Lower leg skin (tissue), 4 donors: ENCODE measurements around the gene CXCL12. TPM values are rescaled to one million over a fixed set of nuclear protein-coding genes. Genes with fewer than 3 reads are reported as not detected.

Source experiments
- DNase-seq, 2 donors: peaks; one replicate each; pipeline ENCODE4 v3.0.0-alpha.2; 2019; ENCODE audit warnings: low spot score in 2 of 2
- H3K4me3 ChIP-seq: fragments of 200-600 bp; sonication (generic); 2 replicates; pipeline ENCODE4 v1.5.1; 2017; ENCODE audit warnings: mild to moderate bottlenecking, low read depth; ENCODE audit not compliant: poor library complexity, severe bottlenecking
- POLR2A ChIP-seq, 2 donors: fragments of 450-650 bp; IDR thresholded peaks; one replicate each; pipeline ENCODE4 v1.6.1; 2016 to 2017; ENCODE audit warnings: antibody characterized with exemption in 2 of 2, mild to moderate bottlenecking in 1 of 2, moderate library complexity in 1 of 2
- WGBS, 2 donors: methylation state at CpG; one replicate each; pipeline ENCODE4 v1.1.5; 2018; 5-methylcytosine and 5-hydroxymethylcytosine counted together
- intact Hi-C: fragments of 100-400 bp; cut with DNase I; formaldehyde crosslinking; loops from one replicate; pipeline ENCODE4 v1.15.0; 2023; ENCODE audit warnings: low total_unique reads
- total RNA-seq, 4 donors: library from RNA; depleted of rRNA; stranded (reverse); fragments of >200 nt; gene quantifications; one replicate each; pipeline ENCODE4 v1.1.0, GENCODE V29; 2016
- TF ChIP-seq, protein P1 (sequence below), 3 donors: fragments of 450-650 bp; IDR thresholded peaks; one replicate each; pipeline ENCODE4 v1.5.1; 2016; ENCODE audit warnings: antibody characterized with exemption in 3 of 3, mild to moderate bottlenecking in 3 of 3, moderate library complexity in 2 of 3

CXCL12 gene
- total RNA-seq, 4 donors from 2014 or later, result 4.9 to 36.2 (median 21.1) TPM

GRCh38 chr10:44332465-44332864 lies 52.4 kb downstream of the CXCL12 start:
- intact Hi-C loops, result no loop called here
- DNase-seq, result peak in 1 of 2 donors; percentile 67
- WGBS, 2 donors, result 63 to 70% methylated on average over 7 of the region's 7 CpGs
- H3K4me3 ChIP-seq, result no peak overlapping the region
- TF ChIP-seq POLR2A (IDR thresholded peaks at IDR 0.05), result no peak
- TF ChIP-seq, protein P1, sequence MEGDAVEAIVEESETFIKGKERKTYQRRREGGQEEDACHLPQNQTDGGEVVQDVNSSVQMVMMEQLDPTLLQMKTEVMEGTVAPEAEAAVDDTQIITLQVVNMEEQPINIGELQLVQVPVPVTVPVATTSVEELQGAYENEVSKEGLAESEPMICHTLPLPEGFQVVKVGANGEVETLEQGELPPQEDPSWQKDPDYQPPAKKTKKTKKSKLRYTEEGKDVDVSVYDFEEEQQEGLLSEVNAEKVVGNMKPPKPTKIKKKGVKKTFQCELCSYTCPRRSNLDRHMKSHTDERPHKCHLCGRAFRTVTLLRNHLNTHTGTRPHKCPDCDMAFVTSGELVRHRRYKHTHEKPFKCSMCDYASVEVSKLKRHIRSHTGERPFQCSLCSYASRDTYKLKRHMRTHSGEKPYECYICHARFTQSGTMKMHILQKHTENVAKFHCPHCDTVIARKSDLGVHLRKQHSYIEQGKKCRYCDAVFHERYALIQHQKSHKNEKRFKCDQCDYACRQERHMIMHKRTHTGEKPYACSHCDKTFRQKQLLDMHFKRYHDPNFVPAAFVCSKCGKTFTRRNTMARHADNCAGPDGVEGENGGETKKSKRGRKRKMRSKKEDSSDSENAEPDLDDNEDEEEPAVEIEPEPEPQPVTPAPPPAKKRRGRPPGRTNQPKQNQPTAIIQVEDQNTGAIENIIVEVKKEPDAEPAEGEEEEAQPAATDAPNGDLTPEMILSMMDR (IDR thresholded peaks at IDR 0.05), result no peak

DNA sequence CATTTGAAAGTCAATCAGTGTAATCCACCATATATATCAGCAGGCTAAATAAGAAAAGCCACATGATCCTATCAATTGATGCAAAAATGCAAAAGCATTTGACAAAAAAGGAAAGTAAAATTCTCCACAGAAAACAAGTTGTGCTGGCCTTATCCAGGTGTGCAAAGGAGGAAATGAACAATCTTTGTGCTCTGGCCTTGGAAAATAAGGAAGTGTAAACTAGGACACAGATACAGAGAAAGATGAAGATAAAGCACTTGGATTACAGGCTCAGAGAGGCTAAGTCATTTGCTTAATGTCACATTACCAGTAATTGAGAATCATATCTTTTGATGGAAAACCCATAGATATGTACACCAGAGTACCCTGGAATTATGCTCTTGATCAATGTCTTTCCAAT lies 54.5 kb downstream of the CXCL12 start:
- no peak for DNase-seq
- H3K4me3 ChIP-seq, result no peak overlapping the region
- intact Hi-C loops, result no loop called here
- no peak for TF ChIP-seq POLR2A (IDR thresholded peaks at IDR 0.05)
- TF ChIP-seq, protein P1 (IDR thresholded peaks at IDR 0.05), result no peak

DNA sequence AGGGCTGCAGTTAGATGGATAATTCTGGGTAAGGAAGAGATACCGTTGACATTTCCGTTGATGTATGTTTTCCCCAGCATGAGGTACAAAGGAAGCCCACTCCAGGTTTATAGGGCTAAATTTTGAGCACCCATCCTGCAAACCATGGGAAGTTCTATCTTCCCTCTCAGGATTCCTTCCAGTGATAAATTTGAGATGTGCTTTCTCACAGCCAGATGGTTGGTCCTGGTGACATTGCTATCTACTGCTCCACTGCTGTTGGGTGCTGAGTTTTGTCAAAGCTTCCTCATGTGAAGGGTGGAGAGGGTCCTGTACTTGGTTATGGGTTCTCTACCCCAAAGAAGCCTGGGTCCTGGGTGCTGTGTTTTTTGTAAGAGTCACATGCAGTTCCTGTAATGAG lies 57.4 kb downstream of the CXCL12 start:
- DNase-seq, result no peak
- 97 to 98% methylated on average over 2 of the region's 2 CpGs for WGBS, 2 donors
- no peak overlapping the region for H3K4me3 ChIP-seq
- no peak for TF ChIP-seq POLR2A (IDR thresholded peaks at IDR 0.05)
- TF ChIP-seq, protein P1 (IDR thresholded peaks at IDR 0.05), result no peak
- intact Hi-C loops, result no loop called here
